HEK293 (cell line): ENCODE results near the gene KIDINS220.

Experiments
- CTCF ChIA-PET: fragments of 350-600 bp; formaldehyde crosslinking; extraction: SDS; loops from one replicate; lab custom pipeline; 2021; ENCODE audit warnings: antibody characterized with exemption; lab: Yijun Ruan, JAX
- POLR2A ChIA-PET: fragments of 300-600 bp; formaldehyde crosslinking; extraction: SDS; loops from one replicate; lab custom pipeline; 2020; ENCODE audit warnings: antibody characterized with exemption, inconsistent platforms; lab: Yijun Ruan, JAX
- H3K27ac ChIP-seq: fragments of 200-500 bp; sonication (Bioruptor generic); 2 replicates; pipeline ENCODE4 v1.5.1; 2014; ENCODE audit warnings: low read depth, low read length, control low read depth, inconsistent platforms; ENCODE audit errors: extremely low read depth
- H3K36me3 ChIP-seq, 2 experiments: fragments of 200-500 bp in 1 of 2; sonication (Bioruptor generic) in 1 of 2; 1 replicate in 1 of 2; 2 replicates in 1 of 2; pipeline ENCODE4 v1.5.1; 2014 to 2017; ENCODE audit warnings: inconsistent platforms in 2 of 2, low read length in 2 of 2; ENCODE audit not compliant: control insufficient read depth in 2 of 2, insufficient read depth in 1 of 2
- H3K4me1 ChIP-seq: fragments of 200-500 bp; sonication (Bioruptor generic); 2 replicates; pipeline ENCODE4 v1.5.1; 2014; ENCODE audit warnings: mild to moderate bottlenecking, low read length, inconsistent platforms; ENCODE audit not compliant: control insufficient read depth, insufficient read depth
- H3K4me3 ChIP-seq: 2 replicates; pipeline ENCODE4 v1.5.1; 2011; ENCODE audit warnings: low read depth, mild to moderate bottlenecking, control low read depth, low read length, moderate library complexity
- H3K9me3 ChIP-seq: fragments of 200-500 bp; sonication (Bioruptor generic); 2 replicates; pipeline ENCODE4 v1.5.1; 2014; ENCODE audit warnings: low read depth, low read length, inconsistent platforms; ENCODE audit not compliant: control insufficient read depth, insufficient read depth
- BCL11A ChIP-seq: fragments of 450-650 bp; formaldehyde crosslinking; IDR thresholded peaks from 2 replicates; pipeline ENCODE4 v1.5.1; 2016; ENCODE audit warnings: low read depth, missing biosample characterization, missing genetic modification characterization
- HOXA7 ChIP-seq: sonication (generic); formaldehyde crosslinking; IDR thresholded peaks from 2 replicates; pipeline ENCODE4 v1.8.1; 2022; ENCODE audit warnings: missing genetic modification reagents, borderline replicate concordance
- OVOL3 ChIP-seq: fragments of 450-650 bp; formaldehyde crosslinking; IDR thresholded peaks from 2 replicates; pipeline ENCODE4 v1.5.1; 2016; ENCODE audit warnings: missing biosample characterization, missing genetic modification characterization
- SCRT1 ChIP-seq: fragments of 450-650 bp; formaldehyde crosslinking; IDR thresholded peaks from 2 replicates; pipeline ENCODE4 v1.5.1; 2016; ENCODE audit warnings: missing biosample characterization, missing genetic modification characterization, borderline replicate concordance
- TCF7L2 ChIP-seq: IDR thresholded peaks from 2 replicates; pipeline ENCODE4 v1.6.1; 2011; ENCODE audit warnings: low read depth, mild to moderate bottlenecking, inconsistent platforms, low read length, moderate library complexity, borderline replicate concordance
- ZBTB48 ChIP-seq: fragments of 450-650 bp; formaldehyde crosslinking; IDR thresholded peaks from 2 replicates; pipeline ENCODE4 v1.5.1; 2016; ENCODE audit warnings: missing biosample characterization, missing genetic modification characterization
- ZNF155 ChIP-seq: fragments of 450-650 bp; formaldehyde crosslinking; IDR thresholded peaks from 2 replicates; pipeline ENCODE4 v1.5.1; 2016; ENCODE audit warnings: missing biosample characterization, missing genetic modification characterization
- ZNF248 ChIP-seq: fragments of 450-650 bp; formaldehyde crosslinking; IDR thresholded peaks from 2 replicates; pipeline ENCODE4 v1.5.1; 2017; ENCODE audit warnings: missing biosample characterization, missing genetic modification characterization
- ZNF548 ChIP-seq: fragments of 450-650 bp; formaldehyde crosslinking; IDR thresholded peaks from 2 replicates; pipeline ENCODE4 v1.5.1; 2016; ENCODE audit warnings: missing biosample characterization, missing genetic modification characterization
- ZNF558 ChIP-seq: fragments of 450-650 bp; formaldehyde crosslinking; IDR thresholded peaks from 2 replicates; pipeline ENCODE4 v1.5.1; 2016; ENCODE audit warnings: missing biosample characterization, missing genetic modification characterization
- ZNF623 ChIP-seq: fragments of 450-650 bp; formaldehyde crosslinking; IDR thresholded peaks from 2 replicates; pipeline ENCODE4 v1.5.1; 2016; ENCODE audit warnings: missing biosample characterization, missing genetic modification characterization
- ZNF701 ChIP-seq: fragments of 450-650 bp; formaldehyde crosslinking; IDR thresholded peaks from 2 replicates; pipeline ENCODE4 v1.5.1; 2016; ENCODE audit warnings: missing biosample characterization, missing genetic modification characterization
- ZSCAN16 ChIP-seq: fragments of 450-650 bp; formaldehyde crosslinking; IDR thresholded peaks from 2 replicates; pipeline ENCODE4 v1.5.1; 2016; ENCODE audit warnings: missing biosample characterization, missing genetic modification characterization
- ZSCAN30 ChIP-seq: fragments of 450-650 bp; IDR thresholded peaks from 2 replicates; pipeline ENCODE4 v1.5.1; 2018; ENCODE audit warnings: missing biosample characterization, mild to moderate bottlenecking, missing genetic modification characterization, moderate library complexity
- ZXDB ChIP-seq: fragments of 450-650 bp; formaldehyde crosslinking; IDR thresholded peaks from 2 replicates; pipeline ENCODE4 v1.5.1; 2016; ENCODE audit warnings: missing biosample characterization, missing genetic modification characterization
- TF ChIP-seq, protein P1 (sequence below): fragments of 450-650 bp; formaldehyde crosslinking; IDR thresholded peaks from 2 replicates; pipeline ENCODE4 v1.5.1; 2016; ENCODE audit warnings: missing biosample characterization, missing genetic modification characterization
- TF ChIP-seq, protein P2 (sequence below): fragments of 450-650 bp; formaldehyde crosslinking; IDR thresholded peaks from 2 replicates; pipeline ENCODE4 v1.5.1; 2017; ENCODE audit warnings: missing biosample characterization, missing genetic modification characterization
- TF ChIP-seq, protein P3 (sequence below): fragments of 450-650 bp; formaldehyde crosslinking; IDR thresholded peaks from 2 replicates; pipeline ENCODE4 v1.5.1; 2016; ENCODE audit warnings: missing biosample characterization, missing genetic modification characterization, borderline replicate concordance

KIDINS220 gene

DNA sequence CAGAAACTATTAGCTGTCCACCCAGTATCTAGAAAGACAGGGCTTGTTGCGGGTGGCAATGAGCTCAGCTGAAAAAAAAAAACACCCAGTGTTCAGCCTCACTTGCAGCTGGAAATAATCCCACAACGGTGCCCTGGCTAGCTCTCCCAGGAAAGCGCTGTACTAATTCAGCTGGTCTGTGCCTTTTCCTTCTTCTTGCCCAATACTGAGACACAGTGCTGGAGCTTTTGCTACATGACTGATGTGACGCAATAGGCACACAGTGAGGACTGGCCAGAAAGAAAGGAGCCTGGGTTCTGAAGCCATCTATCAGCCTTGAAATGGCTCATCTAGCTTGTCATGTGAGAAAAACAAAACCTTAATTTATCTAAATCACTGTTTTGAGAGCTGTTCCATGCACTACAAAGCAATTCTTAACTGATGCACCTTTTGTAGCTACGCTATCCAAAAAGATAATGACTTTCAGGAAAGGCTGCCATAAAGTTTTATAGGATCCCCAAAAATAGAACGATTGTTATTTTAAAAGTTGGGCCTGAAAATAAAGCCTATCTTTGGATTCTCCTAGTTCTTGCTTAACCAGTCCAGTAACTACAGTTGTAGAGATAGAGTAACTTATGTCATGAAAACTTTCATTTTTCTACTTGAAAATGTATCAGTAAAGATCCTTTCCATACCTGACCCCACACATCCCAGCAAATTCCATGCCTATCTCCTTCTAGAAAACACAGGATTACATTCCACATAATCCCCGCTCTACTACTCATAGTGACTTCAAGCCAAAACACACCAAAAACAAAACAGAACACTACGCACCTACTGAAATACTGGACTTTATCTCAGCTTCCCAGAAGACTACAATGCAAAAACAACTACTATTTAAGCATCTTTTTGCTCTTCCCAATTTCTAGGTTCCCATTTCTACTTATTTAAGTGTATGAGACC, 15.9 kb downstream of the KIDINS220 start:
- Histone ChIP-seq H3K4me1 (no peaks in the 10 kb centered on the region), H3K4me3 (no peak overlapping the region), H3K36me3 (peaks cover 20 to 23% of the 10 kb centered on the region in 2 experiments), H3K9me3 (no peaks in the 10 kb centered on the region), H3K27ac (no peak overlapping the region)
- ChIA-PET POLR2A (interaction anchor here (0.8 kb wide), 1 partner anchor 12 kb away, joined by 5 read pairs; no protein-coding TSS in a partner anchor), CTCF (interaction anchor here (1.1 to 1.6 kb wide), 2 partner anchors 16 to 320 kb away, joined by 3 to 4 read pairs; no protein-coding TSS in a partner anchor)
- no peak for TF ChIP-seq ZNF701
- TF ChIP-seq ZNF623 (tag by site-specific recombination), result no peak
- no peak for TF ChIP-seq HOXA7
- no peak for TF ChIP-seq BCL11A (tag by site-specific recombination)
- TF ChIP-seq ZBTB48 (tag by site-specific recombination), result no peak
- TF ChIP-seq ZSCAN30 (tag by site-specific recombination), result no peak
- no peak for TF ChIP-seq OVOL3 (tag by site-specific recombination)
- TF ChIP-seq ZXDB (tag by site-specific recombination), result no peak

DNA sequence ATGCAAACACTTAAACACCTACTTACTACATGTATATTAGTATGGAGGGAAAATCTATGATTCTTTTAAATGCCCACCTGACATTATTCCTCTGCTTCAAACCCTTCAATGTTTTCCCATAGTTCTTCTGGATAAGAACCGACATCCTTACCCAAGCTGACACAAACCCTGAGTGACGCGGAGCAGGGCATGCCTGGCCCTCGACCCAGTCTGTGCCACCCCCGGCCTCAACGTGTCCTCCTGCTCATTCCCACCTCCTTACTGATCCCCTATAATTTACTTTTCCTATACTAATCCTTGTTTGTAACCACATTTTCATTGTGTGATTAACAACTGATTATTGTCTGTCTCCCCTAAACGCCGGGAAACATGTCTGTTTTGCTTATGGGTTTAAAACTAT, 17.5 kb downstream of the KIDINS220 start:
- no peak overlapping the region for H3K4me3 ChIP-seq
- H3K9me3 ChIP-seq, result no peaks in the 10 kb centered on the region
- TF ChIP-seq, protein P1, sequence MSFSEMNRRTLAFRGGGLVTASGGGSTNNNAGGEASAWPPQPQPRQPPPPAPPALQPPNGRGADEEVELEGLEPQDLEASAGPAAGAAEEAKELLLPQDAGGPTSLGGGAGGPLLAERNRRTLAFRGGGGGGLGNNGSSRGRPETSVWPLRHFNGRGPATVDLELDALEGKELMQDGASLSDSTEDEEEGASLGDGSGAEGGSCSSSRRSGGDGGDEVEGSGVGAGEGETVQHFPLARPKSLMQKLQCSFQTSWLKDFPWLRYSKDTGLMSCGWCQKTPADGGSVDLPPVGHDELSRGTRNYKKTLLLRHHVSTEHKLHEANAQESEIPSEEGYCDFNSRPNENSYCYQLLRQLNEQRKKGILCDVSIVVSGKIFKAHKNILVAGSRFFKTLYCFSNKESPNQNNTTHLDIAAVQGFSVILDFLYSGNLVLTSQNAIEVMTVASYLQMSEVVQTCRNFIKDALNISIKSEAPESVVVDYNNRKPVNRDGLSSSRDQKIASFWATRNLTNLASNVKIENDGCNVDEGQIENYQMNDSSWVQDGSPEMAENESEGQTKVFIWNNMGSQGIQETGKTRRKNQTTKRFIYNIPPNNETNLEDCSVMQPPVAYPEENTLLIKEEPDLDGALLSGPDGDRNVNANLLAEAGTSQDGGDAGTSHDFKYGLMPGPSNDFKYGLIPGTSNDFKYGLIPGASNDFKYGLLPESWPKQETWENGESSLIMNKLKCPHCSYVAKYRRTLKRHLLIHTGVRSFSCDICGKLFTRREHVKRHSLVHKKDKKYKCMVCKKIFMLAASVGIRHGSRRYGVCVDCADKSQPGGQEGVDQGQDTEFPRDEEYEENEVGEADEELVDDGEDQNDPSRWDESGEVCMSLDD, result no peak
- no peak for TF ChIP-seq ZSCAN16 (tag by site-specific recombination)
- TF ChIP-seq ZNF558 (tag by site-specific recombination), result no peak
- TF ChIP-seq SCRT1 (tag by site-specific recombination), result no peak
- TF ChIP-seq, protein P2, sequence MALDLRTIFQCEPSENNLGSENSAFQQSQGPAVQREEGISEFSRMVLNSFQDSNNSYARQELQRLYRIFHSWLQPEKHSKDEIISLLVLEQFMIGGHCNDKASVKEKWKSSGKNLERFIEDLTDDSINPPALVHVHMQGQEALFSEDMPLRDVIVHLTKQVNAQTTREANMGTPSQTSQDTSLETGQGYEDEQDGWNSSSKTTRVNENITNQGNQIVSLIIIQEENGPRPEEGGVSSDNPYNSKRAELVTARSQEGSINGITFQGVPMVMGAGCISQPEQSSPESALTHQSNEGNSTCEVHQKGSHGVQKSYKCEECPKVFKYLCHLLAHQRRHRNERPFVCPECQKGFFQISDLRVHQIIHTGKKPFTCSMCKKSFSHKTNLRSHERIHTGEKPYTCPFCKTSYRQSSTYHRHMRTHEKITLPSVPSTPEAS (tag by site-specific recombination), result no peak
- TF ChIP-seq, protein P3, sequence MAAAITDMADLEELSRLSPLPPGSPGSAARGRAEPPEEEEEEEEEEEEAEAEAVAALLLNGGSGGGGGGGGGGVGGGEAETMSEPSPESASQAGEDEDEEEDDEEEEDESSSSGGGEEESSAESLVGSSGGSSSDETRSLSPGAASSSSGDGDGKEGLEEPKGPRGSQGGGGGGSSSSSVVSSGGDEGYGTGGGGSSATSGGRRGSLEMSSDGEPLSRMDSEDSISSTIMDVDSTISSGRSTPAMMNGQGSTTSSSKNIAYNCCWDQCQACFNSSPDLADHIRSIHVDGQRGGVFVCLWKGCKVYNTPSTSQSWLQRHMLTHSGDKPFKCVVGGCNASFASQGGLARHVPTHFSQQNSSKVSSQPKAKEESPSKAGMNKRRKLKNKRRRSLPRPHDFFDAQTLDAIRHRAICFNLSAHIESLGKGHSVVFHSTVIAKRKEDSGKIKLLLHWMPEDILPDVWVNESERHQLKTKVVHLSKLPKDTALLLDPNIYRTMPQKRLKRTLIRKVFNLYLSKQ (tag by site-specific recombination), result no peak
- TF ChIP-seq TCF7L2, result no peak
- TF ChIP-seq ZNF248 (tag by site-specific recombination), result no peak
- TF ChIP-seq ZNF548 (tag by site-specific recombination), result no peak
- no peak for TF ChIP-seq OVOL3 (tag by site-specific recombination)
- no peak for TF ChIP-seq ZNF155 (tag by site-specific recombination)
- H3K4me1 ChIP-seq, result no peaks in the 10 kb centered on the region
- POLR2A ChIA-PET, result interaction anchor here (0.6 kb wide), 1 partner anchor 670 kb away, joined by 3 read pairs; no protein-coding TSS in a partner anchor
- H3K36me3 ChIP-seq, result peaks cover 10 to 21% of the 10 kb centered on the region in 2 experiments
- CTCF ChIA-PET, result no interaction called here
- H3K27ac ChIP-seq, result no peak overlapping the region
